Gastrocnemius medialis (tissue), 4 donors: ENCODE measurements around the gene UPF2. TPM values are rescaled to one million over a fixed set of nuclear protein-coding genes. Genes with fewer than 3 reads are reported as not detected.

Experiments
- ATAC-seq, 2 donors: fragments of 150-250 bp; one replicate each; pipeline ENCODE4 v1.9.1; 2016
- DNase-seq, 2 donors: peaks; one replicate each; pipeline ENCODE4 v3.0.0-alpha.2; 2019
- H3K27ac ChIP-seq, 4 donors: fragments of 200-600 bp; sonication (generic); 1 replicate in 1 of 4; 2 replicates in 3 of 4; pipeline ENCODE4 v1.5.1; 2016 to 2018; ENCODE audit warnings: mild to moderate bottlenecking in 2 of 4, moderate library complexity in 1 of 4
- H3K27me3 ChIP-seq, 3 donors: fragments of 200-600 bp; sonication (generic) in 2 of 3; 1 replicate in 1 of 3; 2 replicates in 2 of 3; pipeline versions ENCODE4 v1.5.1 to v1.6.0; 2016 to 2019; ENCODE audit warnings: mild to moderate bottlenecking in 1 of 3, moderate library complexity in 1 of 3
- H3K36me3 ChIP-seq, 2 donors: fragments of 200-600 bp; sonication (generic) in 1 of 2; one replicate each; pipeline ENCODE4 v1.5.1; 2017 to 2018
- H3K4me1 ChIP-seq, 2 donors: fragments of 200-600 bp; sonication (generic) in 1 of 2; one replicate each; pipeline ENCODE4 v1.5.1; 2016 to 2017; ENCODE audit warnings: mild to moderate bottlenecking in 2 of 2
- H3K4me3 ChIP-seq, 4 donors: fragments of 200-600 bp; sonication (generic) in 3 of 4; 1 replicate in 1 of 4; 2 replicates in 3 of 4; pipeline ENCODE4 v1.5.1; 2016 to 2019; ENCODE audit warnings: mild to moderate bottlenecking in 2 of 4
- H3K9me3 ChIP-seq, 3 donors: fragments of 200-600 bp; sonication (generic) in 2 of 3; 1 replicate in 1 of 3; 2 replicates in 2 of 3; pipeline ENCODE4 v1.5.1; 2016 to 2019
- POLR2A ChIP-seq, 2 donors: fragments of 450-650 bp; IDR thresholded peaks; one replicate each; pipeline ENCODE4 v1.6.1; 2017; ENCODE audit warnings: antibody characterized with exemption in 2 of 2, mild to moderate bottlenecking in 2 of 2, moderate library complexity in 2 of 2
- in situ Hi-C, 4 donors: fragments of 200-750 bp; cut with MboI; loops; one replicate each; pipeline versions ENCODE4 v1.15.0 to v1.8.0; 2017; ENCODE audit warnings: low sequenced_read_pairs in 4 of 4
- intact Hi-C: fragments of 100-400 bp; cut with DNase I; formaldehyde crosslinking; loops from one replicate; pipeline ENCODE4 v1.15.1; 2023; ENCODE audit warnings: low total_unique reads
- total RNA-seq, 4 donors: library from RNA; depleted of rRNA; stranded (reverse); fragments of >200 nt; gene quantifications; one replicate each; pipeline versions ENCODE4 v1.1.0 to v1.2.3, GENCODE V29; 2016
- TF ChIP-seq, protein P1 (sequence below), 5 experiments: fragments of 450-650 bp in 3 of 5; fragments of 200-600 bp in 2 of 5; sonication (generic) in 2 of 5; IDR thresholded peaks in 4 of 5; conservative IDR thresholded peaks in 1 of 5; 1 replicate in 4 of 5; 2 replicates in 1 of 5; pipeline ENCODE4 v1.5.1; 2016 to 2019; ENCODE audit warnings: antibody characterized with exemption in 5 of 5, mild to moderate bottlenecking in 3 of 5, moderate library complexity in 3 of 5

UPF2 gene, protein sequence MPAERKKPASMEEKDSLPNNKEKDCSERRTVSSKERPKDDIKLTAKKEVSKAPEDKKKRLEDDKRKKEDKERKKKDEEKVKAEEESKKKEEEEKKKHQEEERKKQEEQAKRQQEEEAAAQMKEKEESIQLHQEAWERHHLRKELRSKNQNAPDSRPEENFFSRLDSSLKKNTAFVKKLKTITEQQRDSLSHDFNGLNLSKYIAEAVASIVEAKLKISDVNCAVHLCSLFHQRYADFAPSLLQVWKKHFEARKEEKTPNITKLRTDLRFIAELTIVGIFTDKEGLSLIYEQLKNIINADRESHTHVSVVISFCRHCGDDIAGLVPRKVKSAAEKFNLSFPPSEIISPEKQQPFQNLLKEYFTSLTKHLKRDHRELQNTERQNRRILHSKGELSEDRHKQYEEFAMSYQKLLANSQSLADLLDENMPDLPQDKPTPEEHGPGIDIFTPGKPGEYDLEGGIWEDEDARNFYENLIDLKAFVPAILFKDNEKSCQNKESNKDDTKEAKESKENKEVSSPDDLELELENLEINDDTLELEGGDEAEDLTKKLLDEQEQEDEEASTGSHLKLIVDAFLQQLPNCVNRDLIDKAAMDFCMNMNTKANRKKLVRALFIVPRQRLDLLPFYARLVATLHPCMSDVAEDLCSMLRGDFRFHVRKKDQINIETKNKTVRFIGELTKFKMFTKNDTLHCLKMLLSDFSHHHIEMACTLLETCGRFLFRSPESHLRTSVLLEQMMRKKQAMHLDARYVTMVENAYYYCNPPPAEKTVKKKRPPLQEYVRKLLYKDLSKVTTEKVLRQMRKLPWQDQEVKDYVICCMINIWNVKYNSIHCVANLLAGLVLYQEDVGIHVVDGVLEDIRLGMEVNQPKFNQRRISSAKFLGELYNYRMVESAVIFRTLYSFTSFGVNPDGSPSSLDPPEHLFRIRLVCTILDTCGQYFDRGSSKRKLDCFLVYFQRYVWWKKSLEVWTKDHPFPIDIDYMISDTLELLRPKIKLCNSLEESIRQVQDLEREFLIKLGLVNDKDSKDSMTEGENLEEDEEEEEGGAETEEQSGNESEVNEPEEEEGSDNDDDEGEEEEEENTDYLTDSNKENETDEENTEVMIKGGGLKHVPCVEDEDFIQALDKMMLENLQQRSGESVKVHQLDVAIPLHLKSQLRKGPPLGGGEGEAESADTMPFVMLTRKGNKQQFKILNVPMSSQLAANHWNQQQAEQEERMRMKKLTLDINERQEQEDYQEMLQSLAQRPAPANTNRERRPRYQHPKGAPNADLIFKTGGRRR
- total RNA-seq = 10 to 100 TPM; 22.9 to 30.7 (median 26.4) TPM

DNA sequence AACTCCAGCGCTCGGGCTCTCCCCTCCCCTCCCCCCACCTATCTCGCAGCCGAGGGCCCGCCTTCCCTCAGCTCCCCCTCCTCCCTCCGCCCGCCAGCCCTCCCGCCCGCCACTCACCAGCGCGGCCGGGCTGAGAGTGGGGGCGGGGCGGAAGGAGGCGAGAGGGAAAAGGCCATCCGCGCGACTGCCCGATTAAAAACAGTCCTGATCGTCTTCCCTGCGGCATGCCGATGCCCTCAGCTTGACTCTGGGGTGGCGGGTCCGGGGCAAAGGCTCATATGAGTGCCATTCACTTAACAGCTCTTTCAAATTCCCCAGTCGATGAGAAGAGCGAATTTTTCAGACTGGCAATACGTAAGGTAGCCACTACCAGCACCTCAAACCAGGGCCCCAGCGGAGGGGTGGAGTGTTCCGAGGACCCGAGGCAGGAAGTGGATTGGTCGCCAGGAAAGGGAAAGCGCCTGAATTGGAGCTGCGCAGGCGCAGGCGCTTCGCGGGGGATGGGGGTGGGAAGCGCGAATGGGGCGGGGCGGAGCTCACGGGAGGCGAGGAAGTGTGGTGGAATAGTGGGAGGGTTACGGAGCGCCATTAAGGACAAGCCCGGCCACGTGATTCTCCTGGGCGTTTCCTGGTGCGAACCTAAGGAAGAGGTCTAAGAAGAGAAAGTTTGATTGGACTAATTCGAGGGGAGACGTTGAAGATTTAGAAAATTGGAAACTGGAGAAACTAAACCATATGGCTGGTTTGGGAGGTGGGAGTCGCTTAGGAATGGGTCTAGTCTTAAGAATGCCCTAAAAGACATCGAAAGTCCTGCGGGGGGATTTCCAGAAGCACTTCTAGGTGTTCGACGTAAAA lies at the start of gene UPF2:
UPF2 (minus strand) TSS at position 13 of the 855 bp plus-strand sequence. CDS start 7,386 bp downstream, outside the sequence.
- intact Hi-C loops (loop anchor here (1.0 kb wide), 2 partner anchors 25 to 152 kb away; partner anchors contain the start of genes DHTKD1 and NUDT5), in situ Hi-C loops (no loop called here)
- Histone ChIP-seq H3K27ac (peak within 1 kb of the TSS; percentile 94 to 96 (median 95)), H3K9me3 (no peaks in the 10 kb centered on the region), H3K4me1 (peaks cover 14 to 16% of the 10 kb centered on the region in 2 donors), H3K27me3 (no peaks in the 10 kb centered on the region), H3K4me3 (peak within 1 kb of the TSS; percentile 91 to 99 (median 96)), H3K36me3 (no peaks in the 10 kb centered on the region)
- ATAC-seq (peak; percentile 98 to 99), DNase-seq (peak; percentile 98 to 99)
- TF ChIP-seq, protein P1, sequence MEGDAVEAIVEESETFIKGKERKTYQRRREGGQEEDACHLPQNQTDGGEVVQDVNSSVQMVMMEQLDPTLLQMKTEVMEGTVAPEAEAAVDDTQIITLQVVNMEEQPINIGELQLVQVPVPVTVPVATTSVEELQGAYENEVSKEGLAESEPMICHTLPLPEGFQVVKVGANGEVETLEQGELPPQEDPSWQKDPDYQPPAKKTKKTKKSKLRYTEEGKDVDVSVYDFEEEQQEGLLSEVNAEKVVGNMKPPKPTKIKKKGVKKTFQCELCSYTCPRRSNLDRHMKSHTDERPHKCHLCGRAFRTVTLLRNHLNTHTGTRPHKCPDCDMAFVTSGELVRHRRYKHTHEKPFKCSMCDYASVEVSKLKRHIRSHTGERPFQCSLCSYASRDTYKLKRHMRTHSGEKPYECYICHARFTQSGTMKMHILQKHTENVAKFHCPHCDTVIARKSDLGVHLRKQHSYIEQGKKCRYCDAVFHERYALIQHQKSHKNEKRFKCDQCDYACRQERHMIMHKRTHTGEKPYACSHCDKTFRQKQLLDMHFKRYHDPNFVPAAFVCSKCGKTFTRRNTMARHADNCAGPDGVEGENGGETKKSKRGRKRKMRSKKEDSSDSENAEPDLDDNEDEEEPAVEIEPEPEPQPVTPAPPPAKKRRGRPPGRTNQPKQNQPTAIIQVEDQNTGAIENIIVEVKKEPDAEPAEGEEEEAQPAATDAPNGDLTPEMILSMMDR (IDR thresholded peaks at IDR 0.05 in 4 of 5, conservative IDR thresholded peaks at IDR 0.05 in 1 of 5) = no peak
- peak in 1 of 2 donors; percentile 51 for TF ChIP-seq POLR2A (IDR thresholded peaks at IDR 0.05)

DNA sequence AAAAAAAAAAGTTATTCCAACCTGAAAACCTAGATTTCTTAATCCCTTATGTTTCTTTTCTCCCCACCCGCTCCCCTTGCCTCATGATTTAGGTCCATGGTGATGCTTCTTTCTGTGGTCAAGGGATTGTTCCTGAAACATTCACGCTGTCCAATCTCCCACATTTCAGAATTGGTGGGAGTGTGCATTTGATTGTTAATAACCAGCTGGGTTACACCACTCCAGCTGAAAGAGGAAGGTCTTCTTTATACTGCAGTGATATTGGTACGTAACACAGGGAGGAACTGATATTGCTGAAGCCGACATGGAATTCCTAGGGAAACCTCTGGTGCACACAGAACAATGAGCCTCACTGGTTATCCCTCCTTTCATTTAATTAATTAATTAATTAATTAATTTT lies 48.8 kb upstream of the UPF2 start:
- intact Hi-C loops = no loop called here
- Histone ChIP-seq H3K4me1 (no peaks in the 10 kb centered on the region), H3K27ac (no peak overlapping the region), H3K27me3 (no peaks in the 10 kb centered on the region), H3K9me3 (no peaks in the 10 kb centered on the region), H3K4me3 (no peak overlapping the region), H3K36me3 (peaks cover 0 to 52% of the 10 kb centered on the region in 2 donors)
- no peak for TF ChIP-seq POLR2A (IDR thresholded peaks at IDR 0.05)
- TF ChIP-seq, protein P1 (IDR thresholded peaks at IDR 0.05 in 4 of 5, conservative IDR thresholded peaks at IDR 0.05 in 1 of 5) = no peak
- DNase-seq = no peak
- no peak for ATAC-seq
- in situ Hi-C loops = no loop called here

DNA sequence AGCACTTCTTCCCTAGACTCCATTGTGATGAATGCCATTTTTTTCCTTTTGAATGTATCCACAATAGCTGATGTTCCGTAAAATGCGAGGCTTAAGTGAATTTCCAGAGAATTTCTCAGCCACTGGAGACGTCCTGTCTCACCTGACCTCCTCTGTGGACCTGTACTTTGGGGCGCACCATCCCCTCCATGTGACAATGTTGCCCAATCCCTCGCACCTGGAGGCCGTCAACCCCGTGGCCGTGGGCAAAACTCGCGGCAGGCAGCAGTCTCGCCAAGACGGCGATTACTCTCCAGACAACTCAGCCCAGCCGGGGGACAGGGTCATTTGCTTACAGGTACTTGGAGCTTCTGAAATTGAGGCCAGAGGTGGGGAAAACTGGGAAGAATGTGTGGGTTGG lies 46.3 kb upstream of the UPF2 start:
- in situ Hi-C loops = no loop called here
- H3K27ac ChIP-seq = no peak overlapping the region
- H3K36me3 ChIP-seq = peaks cover 3 to 49% of the 10 kb centered on the region in 2 donors

More for the DNA sequence above, 46.3 kb upstream of the UPF2 start:
- H3K9me3 ChIP-seq = no peaks in the 10 kb centered on the region
- ATAC-seq (no peak), DNase-seq (no peak)
- TF ChIP-seq, protein P1 (IDR thresholded peaks at IDR 0.05 in 4 of 5, conservative IDR thresholded peaks at IDR 0.05 in 1 of 5) = no peak
- TF ChIP-seq POLR2A (IDR thresholded peaks at IDR 0.05) = no peak
- no peaks in the 10 kb centered on the region for H3K4me1 ChIP-seq
- H3K4me3 ChIP-seq = no peak overlapping the region
- H3K27me3 ChIP-seq = no peaks in the 10 kb centered on the region
- intact Hi-C loops = no loop called here
